Amniotic stem cell (primary cell): ENCODE results near the gene FLNC.

Source experiments
- DNase-seq: peaks from one replicate; lab custom pipeline; 2025; lab: John Stamatoyannopoulos, UW

Gene FLNC

GRCh38 chr7:128846781-128847444 is 16.7 kb downstream of the FLNC start:
- no peak for DNase-seq

- DNase-seq, result no peak
These were observed 17.6 kb downstream of the FLNC start for GRCh38 chr7:128847721-128848211.

- no peak for DNase-seq
These were observed 18.3 kb downstream of the FLNC start for GRCh38 chr7:128848289-128849155.

GRCh38 chr7:128849156-128849515 is 18.9 kb downstream of the FLNC start:
- no peak for DNase-seq

- DNase-seq, result no peak
These were observed 19.7 kb downstream of the FLNC start for GRCh38 chr7:128849804-128850490.

GRCh38 chr7:128852537-128853254 is 22.5 kb downstream of the FLNC start:
- DNase-seq, result no peak

GRCh38 chr7:128853799-128854198 is 23.6 kb downstream of the FLNC start:
- DNase-seq, result no peak

- no peak for DNase-seq
These were observed 24.2 kb downstream of the FLNC start for GRCh38 chr7:128854396-128854795.

GRCh38 chr7:128855559-128855958 is 25.4 kb downstream of the FLNC start:
- DNase-seq, result no peak

GRCh38 chr7:128856001-128856718 is 26.0 kb downstream of the FLNC start:
- DNase-seq, result no peak

GRCh38 chr7:128858380-128859231 is 28.4 kb downstream of the FLNC start:
- DNase-seq, result no peak

GRCh38 chr7:128859232-128860157 is 29.3 kb downstream of the FLNC start:
- DNase-seq, result no peak

GRCh38 chr7:128860158-128861073 is 30.2 kb downstream of the FLNC start:
- no peak for DNase-seq

- no peak for DNase-seq
These were observed 31.9 kb downstream of the FLNC start for GRCh38 chr7:128861957-128862570.

- DNase-seq, result peak; percentile 83
These were observed 32.6 kb downstream of the FLNC start, which contains the start of gene ATP6V1F for GRCh38 chr7:128862571-128863432. TSS of gene ATP6V1F (plus strand) at chr7:128862856. CDS start at chr7:128862905, 49 bp downstream.

- DNase-seq, result no peak
These were observed 33.3 kb downstream of the FLNC start for GRCh38 chr7:128863433-128863989.
